HEK293 (cell line): Measurements from ENCODE around the gene MGAM2.

ENCODE experiments used
- CTCF ChIA-PET: fragments of 350-600 bp; formaldehyde crosslinking; extraction: SDS; loops from one replicate; lab custom pipeline; 2021; ENCODE audit warnings: antibody characterized with exemption; lab: Yijun Ruan, JAX
- POLR2A ChIA-PET: fragments of 300-600 bp; formaldehyde crosslinking; extraction: SDS; loops from one replicate; lab custom pipeline; 2020; ENCODE audit warnings: antibody characterized with exemption, inconsistent platforms; lab: Yijun Ruan, JAX
- H3K27ac ChIP-seq: fragments of 200-500 bp; sonication (Bioruptor generic); 2 replicates; pipeline ENCODE4 v1.5.1; 2014; ENCODE audit warnings: low read depth, low read length, control low read depth, inconsistent platforms; ENCODE audit errors: extremely low read depth
- H3K36me3 ChIP-seq, 2 experiments: fragments of 200-500 bp in 1 of 2; sonication (Bioruptor generic) in 1 of 2; 1 replicate in 1 of 2; 2 replicates in 1 of 2; pipeline ENCODE4 v1.5.1; 2014 to 2017; ENCODE audit warnings: inconsistent platforms in 2 of 2, low read length in 2 of 2; ENCODE audit not compliant: control insufficient read depth in 2 of 2, insufficient read depth in 1 of 2
- H3K4me1 ChIP-seq: fragments of 200-500 bp; sonication (Bioruptor generic); 2 replicates; pipeline ENCODE4 v1.5.1; 2014; ENCODE audit warnings: mild to moderate bottlenecking, low read length, inconsistent platforms; ENCODE audit not compliant: control insufficient read depth, insufficient read depth
- H3K4me3 ChIP-seq: 2 replicates; pipeline ENCODE4 v1.5.1; 2011; ENCODE audit warnings: low read depth, mild to moderate bottlenecking, control low read depth, low read length, moderate library complexity
- H3K9me3 ChIP-seq: fragments of 200-500 bp; sonication (Bioruptor generic); 2 replicates; pipeline ENCODE4 v1.5.1; 2014; ENCODE audit warnings: low read depth, low read length, inconsistent platforms; ENCODE audit not compliant: control insufficient read depth, insufficient read depth
- IKZF3 ChIP-seq: fragments of 450-650 bp; IDR thresholded peaks from 2 replicates; pipeline ENCODE4 v1.5.0; 2018; ENCODE audit warnings: missing biosample characterization, mild to moderate bottlenecking, missing genetic modification characterization, moderate library complexity
- MYNN ChIP-seq: fragments of 450-650 bp; formaldehyde crosslinking; IDR thresholded peaks from 2 replicates; pipeline ENCODE4 v1.5.1; 2016; ENCODE audit warnings: missing biosample characterization, missing genetic modification characterization, borderline replicate concordance
- PRDM10 ChIP-seq: fragments of 450-650 bp; formaldehyde crosslinking; IDR thresholded peaks from 2 replicates; pipeline ENCODE4 v1.5.1; 2016; ENCODE audit warnings: missing biosample characterization, missing genetic modification characterization
- ZBTB11 ChIP-seq: fragments of 450-650 bp; formaldehyde crosslinking; conservative IDR thresholded peaks from 2 replicates; pipeline ENCODE4 v1.5.1; 2016; ENCODE audit warnings: low read depth, missing biosample characterization, missing genetic modification characterization
- ZBTB17 ChIP-seq: fragments of 450-650 bp; formaldehyde crosslinking; IDR thresholded peaks from 2 replicates; pipeline ENCODE4 v1.5.1; 2016; ENCODE audit warnings: missing biosample characterization, missing genetic modification characterization
- ZBTB21 ChIP-seq: fragments of 450-650 bp; formaldehyde crosslinking; IDR thresholded peaks from 2 replicates; pipeline ENCODE4 v1.5.1; 2017; ENCODE audit warnings: missing biosample characterization, missing genetic modification characterization
- ZBTB44 ChIP-seq: fragments of 450-650 bp; IDR thresholded peaks from 2 replicates; pipeline ENCODE4 v1.5.1; 2018; ENCODE audit warnings: missing biosample characterization, mild to moderate bottlenecking, missing genetic modification characterization
- ZNF146 ChIP-seq: fragments of 450-650 bp; formaldehyde crosslinking; IDR thresholded peaks from 2 replicates; pipeline ENCODE4 v1.5.1; 2016; ENCODE audit warnings: missing biosample characterization, missing genetic modification characterization
- ZNF155 ChIP-seq: fragments of 450-650 bp; formaldehyde crosslinking; IDR thresholded peaks from 2 replicates; pipeline ENCODE4 v1.5.1; 2016; ENCODE audit warnings: missing biosample characterization, missing genetic modification characterization
- ZNF24 ChIP-seq: fragments of 450-650 bp; formaldehyde crosslinking; IDR thresholded peaks from 2 replicates; pipeline ENCODE4 v1.5.1; 2016; ENCODE audit warnings: missing biosample characterization, missing genetic modification characterization
- ZNF274 ChIP-seq, 2 experiments: fragments of 200-500 bp in 1 of 2; fragments of 450-650 bp in 1 of 2; sonication (Bioruptor generic) in 1 of 2; formaldehyde crosslinking in 1 of 2; IDR thresholded peaks; 2 replicates each; pipeline versions ENCODE4 v1.5.1 to v1.6.1; 2014 to 2016; ENCODE audit warnings: borderline replicate concordance in 1 of 2, inconsistent platforms in 1 of 2, low read length in 1 of 2, missing biosample characterization in 1 of 2, missing genetic modification characterization in 1 of 2
- ZNF311 ChIP-seq: fragments of 450-650 bp; formaldehyde crosslinking; IDR thresholded peaks from 2 replicates; pipeline ENCODE4 v1.5.1; 2017; ENCODE audit warnings: missing biosample characterization, missing genetic modification characterization, borderline replicate concordance
- ZNF324 ChIP-seq: fragments of 450-650 bp; formaldehyde crosslinking; IDR thresholded peaks from 2 replicates; pipeline ENCODE4 v1.5.1; 2016; ENCODE audit warnings: missing biosample characterization, missing genetic modification characterization
- ZNF350 ChIP-seq: fragments of 450-650 bp; formaldehyde crosslinking; IDR thresholded peaks from 2 replicates; pipeline ENCODE4 v1.5.0; 2017; ENCODE audit warnings: missing biosample characterization, mild to moderate bottlenecking, missing genetic modification characterization
- ZNF596 ChIP-seq: fragments of 450-650 bp; IDR thresholded peaks from 2 replicates; pipeline ENCODE4 v1.5.0; 2018; ENCODE audit warnings: missing biosample characterization, mild to moderate bottlenecking, missing genetic modification characterization, moderate library complexity
- ZNF600 ChIP-seq: fragments of 450-650 bp; formaldehyde crosslinking; IDR thresholded peaks from 2 replicates; pipeline ENCODE4 v1.5.1; 2016; ENCODE audit warnings: missing biosample characterization, missing genetic modification characterization
- ZNF654 ChIP-seq: fragments of 450-650 bp; formaldehyde crosslinking; IDR thresholded peaks from 2 replicates; pipeline ENCODE4 v1.5.1; 2016; ENCODE audit warnings: low read depth, missing biosample characterization, missing genetic modification characterization
- ZNF660 ChIP-seq: fragments of 450-650 bp; IDR thresholded peaks from 2 replicates; pipeline ENCODE4 v1.5.1; 2018; ENCODE audit warnings: missing biosample characterization, mild to moderate bottlenecking, missing genetic modification characterization
- ZNF707 ChIP-seq: fragments of 450-650 bp; formaldehyde crosslinking; IDR thresholded peaks from 2 replicates; pipeline ENCODE4 v1.5.1; 2016; ENCODE audit warnings: missing biosample characterization, missing genetic modification characterization
- ZNF747 ChIP-seq: fragments of 450-650 bp; formaldehyde crosslinking; IDR thresholded peaks from 2 replicates; pipeline ENCODE4 v1.5.1; 2016; ENCODE audit warnings: missing biosample characterization, missing genetic modification characterization

MGAM2 gene

GRCh38 chr7:142114207-142114606 lies 2.7 kb downstream of the MGAM2 start:
- Histone ChIP-seq H3K27ac (no peak overlapping the region), H3K4me3 (no peak overlapping the region), H3K9me3 (no peaks in the 10 kb centered on the region), H3K36me3 (no peaks in the 10 kb centered on the region), H3K4me1 (no peaks in the 10 kb centered on the region)
- CTCF ChIA-PET = no interaction called here
- POLR2A ChIA-PET = no interaction called here
- TF ChIP-seq IKZF3 (tag by site-specific recombination) (no peak), ZNF24 (tag by site-specific recombination) (no peak), PRDM10 (tag by site-specific recombination) (no peak), ZNF600 (tag by site-specific recombination) (no peak), ZNF654 (tag by site-specific recombination) (no peak), ZBTB44 (tag by site-specific recombination) (no peak), ZNF155 (tag by site-specific recombination) (no peak), MYNN (tag by site-specific recombination) (no peak), ZBTB21 (tag by site-specific recombination) (no peak), ZNF274 (IDR thresholded peaks at IDR 0.05; ENCODE audit: low read length) (no peak), ZNF274 (tag by site-specific recombination; IDR thresholded peaks at IDR 0.05; ENCODE audit: borderline replicate concordance) (no peak), ZNF596 (tag by site-specific recombination) (no peak), ZNF324 (tag by site-specific recombination) (no peak), ZNF747 (no peak), ZBTB11 (tag by site-specific recombination) (no peak), ZBTB17 (no peak), ZNF311 (tag by site-specific recombination) (no peak), ZNF146 (no peak)

GRCh38 chr7:142120524-142120923 lies 9.0 kb downstream of the MGAM2 start:
- Histone ChIP-seq H3K27ac (no peak overlapping the region), H3K9me3 (no peaks in the 10 kb centered on the region), H3K4me1 (no peaks in the 10 kb centered on the region), H3K36me3 (no peaks in the 10 kb centered on the region), H3K4me3 (no peak overlapping the region)
- POLR2A ChIA-PET = no interaction called here
- CTCF ChIA-PET = interaction anchor here (0.6 to 0.7 kb wide), 2 partner anchors 91 to 107 kb away, joined by 3 to 4 read pairs; no protein-coding TSS in a partner anchor
- TF ChIP-seq ZNF707 (tag by site-specific recombination) = no peak
- no peak for TF ChIP-seq ZNF350 (tag by site-specific recombination)
- TF ChIP-seq ZNF660 (tag by site-specific recombination) = no peak
